OCI-LY3 (cell line): ENCODE data around the gene AANAT.
A peak's percentile ranks its signal among the peaks of the same experiment; 100 is the strongest.

Experiments
- CTCF ChIP-seq: fragments of 200-600, 300-600 bp; sonication (generic); IDR thresholded peaks from 2 replicates; pipeline ENCODE4 v1.5.1; 2014; ENCODE audit warnings: antibody characterized with exemption, low read length, low read depth
- EZH2phosphoT487 ChIP-seq: fragments of 200-600 bp; shearing (Covaris generic); IDR thresholded peaks from 2 replicates; pipeline ENCODE4 v1.6.1; 2018; ENCODE audit warnings: antibody characterized with exemption, mixed run types, low read depth

- 0 out of 2 replicates have a peak, but pooled peaks have one; percentile 13 for TF ChIP-seq CTCF
- TF ChIP-seq EZH2phosphoT487, result no peak
These were observed 36.7 kb downstream of the AANAT start for GRCh38 chr17:76504117-76504516.
